HG02852 (cell line): Measurements from ENCODE around the gene DPH1.

ENCODE experiments used
- ATAC-seq: cut with Tn5 transposase; IDR thresholded peaks from one replicate; pipeline ENCODE4 v1.9.1; 2021; ENCODE audit warnings: mild to moderate bottlenecking, moderate library complexity; ENCODE audit not compliant: unreplicated experiment

Gene DPH1

DNA sequence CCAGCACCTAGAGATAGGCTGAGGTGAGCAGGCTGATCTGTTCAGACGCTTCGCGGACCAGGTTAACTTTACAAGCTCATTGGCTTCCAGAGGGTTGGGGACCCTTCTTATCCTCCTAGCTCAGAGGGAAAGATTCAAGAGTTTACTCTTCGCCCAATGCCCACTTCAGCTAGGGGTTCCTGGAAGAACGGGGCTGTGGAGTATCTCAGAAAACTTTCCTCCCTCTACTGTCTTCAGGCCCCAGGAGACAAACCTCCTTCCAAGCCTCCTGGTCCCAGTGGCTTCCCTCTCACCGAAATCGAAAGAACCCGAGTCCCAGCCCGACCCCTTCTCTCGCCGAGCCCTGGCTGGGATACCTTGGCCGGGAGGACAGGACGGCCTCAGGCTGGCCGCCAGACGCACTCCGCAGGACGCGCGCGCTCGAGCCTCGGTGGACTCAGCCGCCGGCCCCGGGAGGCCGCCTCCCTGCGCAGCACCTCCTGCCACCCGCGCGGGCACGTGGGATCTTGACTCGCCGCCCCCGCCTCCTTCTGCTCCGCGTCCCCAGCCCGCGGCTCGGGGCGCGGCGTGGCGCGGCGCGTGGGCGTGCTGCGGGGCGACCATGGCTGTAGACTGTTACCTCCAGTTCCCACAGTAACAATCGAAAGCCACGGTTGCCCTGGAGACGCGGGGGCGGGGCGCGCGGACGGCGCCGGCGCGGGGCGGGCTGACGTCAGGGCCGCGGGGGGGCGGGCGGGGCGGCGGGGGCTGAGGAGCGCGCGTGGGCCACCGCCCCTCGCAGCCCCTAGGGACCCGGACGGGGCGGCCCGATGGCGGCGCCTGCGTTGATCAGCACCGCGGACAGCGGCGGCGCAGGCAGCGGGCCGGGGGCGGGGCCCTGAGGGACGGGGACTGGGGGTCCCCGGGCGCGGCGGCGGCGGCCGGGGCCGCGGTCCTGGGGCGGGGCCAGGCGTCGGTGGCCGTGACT, 19.7 kb downstream of the DPH1 start:
- peak; percentile 41 for ATAC-seq

DNA sequence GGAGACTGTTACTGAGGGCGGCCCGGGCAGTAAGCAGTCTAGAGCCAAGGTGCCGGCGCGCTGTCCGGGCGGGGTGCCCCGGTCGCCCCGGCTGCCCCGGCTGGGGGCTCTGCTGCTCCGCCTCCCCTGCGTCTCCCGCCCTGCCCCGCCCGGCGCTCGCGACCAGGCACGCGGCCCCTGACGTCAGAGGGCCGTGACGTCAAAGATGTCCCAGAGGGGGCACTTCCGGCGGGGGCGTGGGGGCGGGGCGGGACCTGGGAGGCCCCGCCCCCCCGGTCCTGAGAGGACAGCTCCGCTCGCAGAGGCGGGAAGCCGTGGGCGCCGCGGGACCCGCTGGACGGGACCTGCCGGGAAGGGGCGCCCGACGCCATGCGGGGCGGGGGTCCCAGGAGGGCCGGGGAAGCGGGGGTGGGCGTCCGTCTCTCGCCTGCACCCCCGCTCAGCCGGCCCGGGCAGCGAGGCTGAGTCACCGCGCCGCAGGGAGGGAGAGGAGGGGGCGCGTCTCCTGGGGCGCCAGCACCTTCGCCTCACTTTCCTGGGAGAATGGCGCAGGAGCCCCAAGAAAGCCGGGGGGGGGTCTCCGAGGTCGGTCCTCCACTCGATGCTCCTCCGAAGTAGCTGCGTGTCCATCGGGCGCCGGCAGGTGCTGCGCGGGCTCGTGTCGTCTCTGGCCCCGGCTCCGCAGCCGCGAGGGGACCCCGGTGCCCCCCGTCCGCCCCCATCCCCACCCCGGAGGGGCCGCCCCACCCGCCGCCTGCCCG, 20.5 kb downstream of the DPH1 start:
- peak; percentile 15 for ATAC-seq

DNA sequence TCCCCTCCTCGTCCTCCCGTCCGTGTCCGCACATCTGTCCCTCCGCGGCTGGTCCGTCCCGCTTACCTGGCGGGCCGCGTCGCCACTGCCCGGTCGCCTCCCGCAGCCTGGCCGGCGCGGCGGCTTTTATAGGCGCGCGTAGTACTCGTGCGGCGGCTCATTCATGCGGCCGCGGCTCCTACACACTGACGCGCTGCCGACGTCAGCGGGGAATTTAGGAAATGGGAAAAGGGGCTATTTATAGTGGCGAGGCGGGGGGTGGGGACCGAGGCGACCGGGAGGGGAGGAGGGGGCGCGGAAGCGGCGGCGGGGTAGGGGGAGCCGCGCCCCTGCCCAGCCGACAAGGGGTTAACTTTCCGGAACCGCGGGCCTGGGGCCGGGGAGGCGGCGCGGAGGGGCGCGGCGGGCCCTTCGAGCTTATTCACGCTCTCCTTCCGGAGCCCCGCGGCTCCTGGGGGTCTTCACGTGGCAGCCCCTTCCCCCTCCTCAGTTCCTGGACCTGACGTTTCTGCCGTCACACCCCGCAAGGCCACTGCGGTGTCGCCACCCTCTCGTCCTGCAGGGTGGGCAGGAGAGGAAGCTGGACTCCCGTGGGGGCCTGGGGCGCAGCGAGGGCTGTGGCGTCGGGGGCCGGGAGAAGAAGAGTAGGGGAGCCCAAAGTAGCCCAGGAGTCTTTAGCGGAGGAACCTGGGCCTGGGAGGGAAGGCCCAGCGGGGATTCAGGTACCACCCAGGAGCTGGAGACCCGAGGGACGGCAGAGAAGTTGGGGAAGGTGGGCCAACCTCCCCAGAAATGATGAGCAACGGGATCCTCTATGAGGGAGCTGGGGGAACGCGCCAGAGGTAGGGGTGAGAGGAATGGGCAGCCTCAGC, 21.3 kb downstream of the DPH1 start:
- no peak for ATAC-seq

DNA sequence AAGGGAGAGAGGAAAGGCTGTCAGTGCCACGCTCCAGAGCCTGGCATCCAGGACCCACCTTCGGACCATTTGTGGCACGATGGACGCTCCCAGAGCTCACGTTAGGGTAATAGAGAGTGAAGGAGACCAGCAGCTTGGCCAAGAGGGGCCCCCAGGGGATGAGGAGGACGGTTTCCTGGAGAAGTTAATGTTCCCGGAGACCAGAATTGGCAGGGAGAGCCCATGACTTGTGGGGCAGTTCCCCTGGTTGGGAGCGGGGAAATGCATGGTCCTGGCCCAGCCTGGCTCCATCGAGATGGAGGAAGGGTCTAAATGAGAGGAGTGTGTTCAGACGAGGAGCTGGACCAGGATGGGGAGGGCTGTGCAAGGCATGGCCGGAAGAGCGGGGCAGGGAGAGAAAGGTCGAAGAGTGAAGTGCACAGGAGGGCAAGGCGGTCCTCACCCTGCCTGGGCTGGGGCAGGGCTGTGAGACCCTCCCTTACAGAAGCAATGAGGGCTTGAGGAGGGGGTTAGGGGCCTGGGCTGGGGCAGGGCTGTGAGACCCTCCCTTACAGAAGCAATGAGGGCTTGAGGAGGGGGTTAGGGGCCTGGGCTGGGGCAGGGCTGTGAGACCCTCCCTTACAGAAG, 22.1 kb downstream of the DPH1 start:
- ATAC-seq = no peak

DNA sequence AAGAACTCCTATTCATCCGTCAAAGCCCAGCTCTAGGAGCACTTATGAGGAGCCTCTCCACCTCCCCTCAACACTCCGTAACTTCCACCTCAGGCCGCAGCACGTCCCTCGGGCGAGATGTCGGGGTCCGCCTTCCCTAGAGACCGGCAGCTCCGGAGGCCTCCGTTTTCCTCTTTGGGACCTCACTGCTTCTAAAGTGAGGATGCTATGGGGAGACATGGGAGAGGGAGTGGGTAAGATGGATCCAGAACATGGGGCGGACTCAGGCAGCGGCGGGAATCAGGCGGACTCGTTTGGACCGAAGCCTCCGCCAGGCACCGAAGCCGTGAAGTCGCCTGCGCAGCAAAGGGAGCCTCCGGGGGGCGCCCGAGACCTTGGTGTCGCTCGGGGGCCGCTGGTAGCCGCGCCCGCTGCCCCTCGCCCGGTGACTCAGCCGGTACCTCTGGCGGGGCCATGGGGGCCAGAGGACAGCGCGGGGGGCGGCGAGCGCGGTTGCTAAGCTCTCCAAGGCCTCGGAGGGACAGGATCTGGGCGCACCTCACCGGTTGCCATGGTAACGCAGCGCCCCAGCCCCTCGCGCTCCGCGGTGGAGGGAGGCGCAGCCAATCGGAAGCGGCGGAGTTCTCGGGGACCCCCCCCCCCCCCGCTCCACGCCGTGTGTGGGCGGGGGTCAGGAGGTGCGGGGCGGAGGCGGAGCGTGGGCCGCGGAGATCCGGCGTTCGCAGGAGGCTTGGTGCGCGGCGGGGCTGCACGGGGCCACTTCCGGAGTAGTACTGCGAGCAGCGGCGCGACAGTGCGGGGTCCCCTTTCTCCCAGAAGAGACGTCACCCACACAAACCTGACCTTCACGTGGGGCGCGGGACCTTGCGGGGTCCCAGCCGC, 23.7 kb downstream of the DPH1 start:
- no peak for ATAC-seq

DNA sequence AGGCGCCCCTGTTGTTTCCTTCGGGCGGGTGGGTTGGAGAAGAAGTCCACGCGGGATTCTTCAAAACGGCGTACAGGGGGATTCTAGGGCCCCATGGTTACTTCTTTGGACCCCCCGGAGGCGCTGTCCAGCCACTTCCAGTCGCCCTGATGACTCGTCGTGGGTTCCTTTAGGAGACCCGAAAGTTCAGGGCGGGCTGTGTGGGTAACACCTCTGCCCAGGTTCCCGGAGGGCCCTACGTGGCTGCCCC, 24.2 kb downstream of the DPH1 start:
- ATAC-seq = no peak

DNA sequence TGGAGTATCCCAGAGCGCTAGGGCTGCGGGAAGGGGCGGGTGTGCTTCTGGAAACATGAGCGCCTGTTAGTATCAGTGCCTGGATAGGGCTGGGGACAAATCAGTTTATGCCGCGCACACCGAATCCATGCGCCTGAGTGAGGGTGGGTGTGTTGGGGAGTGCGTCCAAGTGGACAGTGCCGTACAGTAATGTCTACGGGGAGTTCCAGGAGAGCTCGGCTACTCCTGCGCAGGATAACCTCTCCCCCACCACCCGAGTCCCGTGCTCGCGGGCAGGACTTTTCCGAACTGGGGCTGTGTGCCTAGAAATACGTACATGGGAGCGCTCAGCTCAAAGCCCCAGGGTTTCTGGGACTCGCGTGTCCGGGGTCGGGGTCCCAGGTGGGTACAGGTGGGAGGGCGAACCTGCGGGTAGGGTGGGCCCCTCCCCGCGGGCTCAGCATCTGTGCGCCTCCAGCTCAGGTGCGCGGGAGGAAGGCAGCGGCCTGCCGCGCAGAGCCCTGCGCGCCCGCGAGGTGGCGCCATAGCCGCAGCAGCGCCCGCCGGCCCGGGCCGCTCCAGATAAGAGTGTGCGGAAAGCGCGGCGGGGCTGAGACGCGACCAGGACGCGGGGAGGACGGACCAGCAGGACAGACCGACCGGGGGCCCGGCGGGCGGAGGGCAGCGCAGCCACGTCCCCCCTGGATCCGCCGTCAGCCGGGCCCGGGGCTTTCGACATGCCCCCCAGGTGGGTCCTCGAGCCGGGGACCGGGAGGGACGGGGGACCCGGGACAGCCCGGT, 24.7 kb downstream of the DPH1 start, which contains the start of gene HIC1:
HIC1 (plus strand) TSS at position 592 of the 780 bp plus-strand sequence. CDS start 1,588 bp downstream, outside the sequence.
- no peak for ATAC-seq

DNA sequence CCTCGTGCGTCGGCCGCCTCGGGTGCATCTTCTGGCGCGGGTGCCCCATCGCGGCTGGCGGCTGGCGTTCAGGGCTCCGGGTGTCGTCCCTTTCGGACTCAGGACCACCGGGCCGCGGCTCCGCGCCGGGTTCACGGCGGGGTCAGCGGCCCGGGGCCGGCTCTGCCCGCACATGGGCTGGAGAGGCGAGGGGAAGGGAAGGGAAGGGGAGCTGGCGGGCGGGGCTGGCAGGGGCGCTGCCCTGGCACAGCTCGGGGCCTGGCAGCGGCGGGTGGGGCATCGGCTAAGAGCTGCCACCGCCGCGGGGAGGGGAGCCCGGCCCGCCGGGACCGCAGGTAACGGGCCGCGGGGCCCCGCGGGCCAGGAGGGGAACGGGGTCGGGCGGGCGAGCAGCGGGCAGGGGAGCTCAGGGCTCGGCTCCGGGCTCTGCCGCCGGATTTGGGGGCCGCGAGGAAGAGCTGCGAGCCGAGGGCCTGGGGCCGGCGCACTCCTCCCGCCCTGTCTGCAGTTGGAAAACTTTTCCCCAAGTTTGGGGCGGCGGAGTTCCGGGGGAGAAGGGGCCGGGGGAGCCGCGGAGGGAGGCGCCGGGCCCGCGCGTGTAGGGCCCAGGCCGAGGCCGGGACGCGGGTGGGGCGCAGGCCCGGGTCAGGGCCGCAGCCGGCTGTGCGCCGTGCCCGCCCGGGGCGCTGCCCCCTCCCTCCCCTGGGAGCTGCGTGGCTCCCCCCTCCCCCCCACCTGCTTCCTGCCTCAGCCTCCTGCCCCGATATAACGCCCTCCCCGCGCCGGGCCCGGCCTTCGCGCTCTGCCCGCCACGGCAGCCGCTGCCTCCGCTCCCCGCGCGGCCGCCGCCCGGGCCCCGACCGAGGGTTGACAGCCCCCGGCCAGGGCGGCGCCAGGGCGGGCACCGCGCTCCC, 25.6 kb downstream of the DPH1 start:
- no peak for ATAC-seq

DNA sequence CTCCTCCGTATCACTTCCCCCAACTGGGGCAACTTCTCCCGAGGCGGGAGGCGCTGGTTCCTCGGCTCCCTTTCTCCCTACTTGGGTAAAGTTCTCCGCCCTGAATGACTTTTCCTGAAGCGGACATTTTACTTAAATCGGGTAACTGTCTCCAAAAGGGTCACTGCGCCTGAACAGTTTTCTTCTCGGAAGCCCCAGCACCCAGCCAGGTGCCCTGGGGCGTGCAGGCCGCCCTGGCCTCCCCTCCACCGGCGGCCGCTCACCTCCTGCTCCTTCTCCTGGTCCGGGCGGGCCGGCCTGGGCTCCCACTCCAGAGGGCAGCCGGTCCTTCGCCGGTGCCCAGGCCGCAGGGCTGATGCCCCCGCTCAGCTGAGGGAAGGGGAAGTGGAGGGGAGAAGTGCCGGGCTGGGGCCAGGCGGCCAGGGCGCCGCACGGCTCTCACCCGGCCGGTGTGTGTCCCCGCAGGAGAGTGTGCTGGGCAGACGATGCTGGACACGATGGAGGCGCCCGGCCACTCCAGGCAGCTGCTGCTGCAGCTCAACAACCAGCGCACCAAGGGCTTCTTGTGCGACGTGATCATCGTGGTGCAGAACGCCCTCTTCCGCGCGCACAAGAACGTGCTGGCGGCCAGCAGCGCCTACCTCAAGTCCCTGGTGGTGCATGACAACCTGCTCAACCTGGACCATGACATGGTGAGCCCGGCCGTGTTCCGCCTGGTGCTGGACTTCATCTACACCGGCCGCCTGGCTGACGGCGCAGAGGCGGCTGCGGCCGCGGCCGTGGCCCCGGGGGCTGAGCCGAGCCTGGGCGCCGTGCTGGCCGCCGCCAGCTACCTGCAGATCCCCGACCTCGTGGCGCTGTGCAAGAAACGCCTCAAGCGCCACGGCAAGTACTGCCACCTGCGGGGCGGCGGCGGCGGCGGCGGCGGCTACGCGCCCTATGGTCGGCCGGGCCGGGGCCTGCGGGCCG, 26.5 kb downstream of the DPH1 start:
- no peak for ATAC-seq

DNA sequence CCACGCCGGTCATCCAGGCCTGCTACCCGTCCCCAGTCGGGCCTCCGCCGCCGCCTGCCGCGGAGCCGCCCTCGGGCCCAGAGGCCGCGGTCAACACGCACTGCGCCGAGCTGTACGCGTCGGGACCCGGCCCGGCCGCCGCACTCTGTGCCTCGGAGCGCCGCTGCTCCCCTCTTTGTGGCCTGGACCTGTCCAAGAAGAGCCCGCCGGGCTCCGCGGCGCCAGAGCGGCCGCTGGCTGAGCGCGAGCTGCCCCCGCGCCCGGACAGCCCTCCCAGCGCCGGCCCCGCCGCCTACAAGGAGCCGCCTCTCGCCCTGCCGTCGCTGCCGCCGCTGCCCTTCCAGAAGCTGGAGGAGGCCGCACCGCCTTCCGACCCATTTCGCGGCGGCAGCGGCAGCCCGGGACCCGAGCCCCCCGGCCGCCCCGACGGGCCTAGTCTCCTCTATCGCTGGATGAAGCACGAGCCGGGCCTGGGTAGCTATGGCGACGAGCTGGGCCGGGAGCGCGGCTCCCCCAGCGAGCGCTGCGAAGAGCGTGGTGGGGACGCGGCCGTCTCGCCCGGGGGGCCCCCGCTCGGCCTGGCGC, 27.3 kb downstream of the DPH1 start:
- ATAC-seq = no peak

DNA sequence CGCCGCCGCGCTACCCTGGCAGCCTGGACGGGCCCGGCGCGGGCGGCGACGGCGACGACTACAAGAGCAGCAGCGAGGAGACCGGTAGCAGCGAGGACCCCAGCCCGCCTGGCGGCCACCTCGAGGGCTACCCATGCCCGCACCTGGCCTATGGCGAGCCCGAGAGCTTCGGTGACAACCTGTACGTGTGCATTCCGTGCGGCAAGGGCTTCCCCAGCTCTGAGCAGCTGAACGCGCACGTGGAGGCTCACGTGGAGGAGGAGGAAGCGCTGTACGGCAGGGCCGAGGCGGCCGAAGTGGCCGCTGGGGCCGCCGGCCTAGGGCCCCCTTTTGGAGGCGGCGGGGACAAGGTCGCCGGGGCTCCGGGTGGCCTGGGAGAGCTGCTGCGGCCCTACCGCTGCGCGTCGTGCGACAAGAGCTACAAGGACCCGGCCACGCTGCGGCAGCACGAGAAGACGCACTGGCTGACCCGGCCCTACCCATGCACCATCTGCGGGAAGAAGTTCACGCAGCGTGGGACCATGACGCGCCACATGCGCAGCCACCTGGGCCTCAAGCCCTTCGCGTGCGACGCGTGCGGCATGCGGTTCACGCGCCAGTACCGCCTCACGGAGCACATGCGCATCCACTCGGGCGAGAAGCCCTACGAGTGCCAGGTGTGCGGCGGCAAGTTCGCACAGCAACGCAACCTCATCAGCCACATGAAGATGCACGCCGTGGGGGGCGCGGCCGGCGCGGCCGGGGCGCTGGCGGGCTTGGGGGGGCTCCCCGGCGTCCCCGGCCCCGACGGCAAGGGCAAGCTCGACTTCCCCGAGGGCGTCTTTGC, 28.0 kb downstream of the DPH1 start:
- no peak for ATAC-seq

DNA sequence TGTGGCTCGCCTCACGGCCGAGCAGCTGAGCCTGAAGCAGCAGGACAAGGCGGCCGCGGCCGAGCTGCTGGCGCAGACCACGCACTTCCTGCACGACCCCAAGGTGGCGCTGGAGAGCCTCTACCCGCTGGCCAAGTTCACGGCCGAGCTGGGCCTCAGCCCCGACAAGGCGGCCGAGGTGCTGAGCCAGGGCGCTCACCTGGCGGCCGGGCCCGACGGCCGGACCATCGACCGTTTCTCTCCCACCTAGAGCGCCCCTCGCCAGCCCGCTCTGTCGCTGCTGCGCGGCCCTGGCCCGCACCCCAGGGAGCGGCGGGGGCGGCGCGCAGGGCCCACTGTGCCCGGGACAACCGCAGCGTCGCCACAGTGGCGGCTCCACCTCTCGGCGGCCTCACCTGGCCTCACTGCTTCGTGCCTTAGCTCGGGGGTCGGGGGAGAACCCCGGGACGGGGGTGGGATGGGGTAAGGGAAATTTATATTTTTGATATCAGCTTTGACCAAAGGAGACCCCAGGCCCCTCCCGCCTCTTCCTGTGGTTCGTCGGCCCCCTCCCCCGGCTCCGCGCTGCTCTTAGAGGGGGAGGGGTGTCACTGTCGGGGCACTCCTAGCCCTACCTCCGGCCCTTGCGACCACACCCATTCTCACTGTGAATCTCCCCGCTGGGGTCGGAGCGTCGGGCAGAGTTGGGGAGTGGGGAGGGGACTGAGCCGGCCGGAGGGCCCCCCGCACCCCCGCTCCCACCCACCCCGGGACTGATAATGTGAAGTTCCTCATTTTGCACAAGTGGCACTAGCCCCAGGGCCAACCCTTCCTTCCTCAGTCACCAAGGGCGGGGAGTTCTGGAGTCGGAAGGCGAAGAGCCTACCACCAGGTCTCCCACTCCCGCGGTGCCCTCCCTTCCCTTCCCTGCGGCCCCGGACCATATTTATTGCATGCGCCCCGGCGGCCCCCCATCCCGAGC, 28.9 kb downstream of the DPH1 start:
- no peak for ATAC-seq

DNA sequence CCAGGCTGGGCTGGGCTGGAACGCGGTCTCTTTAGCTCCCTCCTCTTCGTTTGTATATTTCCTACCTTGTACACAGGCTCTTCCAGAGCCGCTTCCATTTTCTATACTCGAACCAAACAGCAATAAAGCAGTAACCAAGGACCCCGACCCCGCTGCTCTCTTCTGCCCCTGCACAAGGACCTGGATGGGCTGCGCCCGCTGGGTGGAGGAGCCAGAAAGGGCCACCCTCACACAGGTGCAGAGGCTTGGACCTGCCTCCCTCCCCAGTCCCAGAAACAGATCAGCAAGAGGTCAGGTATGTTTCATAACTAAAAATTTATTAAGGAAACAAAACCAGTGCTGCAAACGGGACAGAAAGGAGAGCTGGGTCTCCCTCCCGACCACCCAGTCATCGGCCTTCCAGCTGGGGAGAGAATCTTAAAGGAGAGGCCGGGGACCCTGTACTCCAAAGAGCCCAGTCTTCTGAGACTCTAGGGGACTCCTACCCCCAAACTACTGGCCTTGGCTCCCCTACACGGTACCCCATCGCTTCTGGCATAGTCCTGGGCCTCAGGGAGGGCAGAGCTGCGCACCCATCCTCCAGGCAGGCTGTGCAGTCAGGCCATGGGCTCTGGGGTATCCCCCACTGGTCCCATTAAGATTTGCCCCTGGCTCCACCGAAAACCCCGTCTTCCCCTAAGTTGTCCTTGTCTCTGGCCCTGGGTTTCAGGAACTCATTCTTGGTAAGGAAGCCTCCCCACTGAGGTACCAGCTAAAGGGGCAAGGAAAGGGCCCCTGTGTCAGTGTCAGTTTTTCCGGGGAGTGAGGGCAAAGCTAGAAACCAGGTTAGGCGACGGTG, 29.8 kb downstream of the DPH1 start:
- no peak for ATAC-seq

DNA sequence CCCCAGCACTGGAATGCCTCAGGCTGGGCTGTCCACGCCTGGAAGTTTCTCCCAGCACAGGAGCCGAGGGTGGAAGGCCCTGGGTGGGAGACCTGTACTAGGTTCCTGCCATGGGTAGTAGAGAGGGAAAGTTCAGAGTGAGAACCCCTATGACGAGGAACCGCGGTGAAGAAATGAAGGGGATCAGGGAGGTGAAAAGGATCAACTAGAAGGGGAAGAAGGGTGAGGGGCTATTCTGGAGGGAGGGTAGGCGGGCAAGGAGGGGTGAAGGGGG, 30.4 kb downstream of the DPH1 start:
- ATAC-seq = no peak
